ENCODE data around the gene ITPK1.

GRCh38 chr14:92930737-92931602 is 184.8 kb downstream of the ITPK1 start:
- no peak for TF ChIP-seq POLR2A (IDR thresholded peaks at IDR 0.05; ENCODE audit: low read depth, low read length)
- TF ChIP-seq POLR2AphosphoS5 (IDR thresholded peaks at IDR 0.05; ENCODE audit: low read depth, low read length) = no peak
- TF ChIP-seq SPI1 (IDR thresholded peaks at IDR 0.05; ENCODE audit: low read depth, low read length) = no peak
